HL-60 (cell line): ENCODE measurements around the gene S1PR3.

Experiments used
- DNase-seq, 2 experiments: peaks; one replicate each; pipeline ENCODE4 v3.0.0-alpha.2; 2010 to 2020; ENCODE audit warnings: low read depth in 1 of 2, low spot score in 1 of 2
- H3K27ac ChIP-seq: fragments of 250-450 bp; sonication (Bioruptor Pico); replicated peaks from 2 replicates; pipeline ENCODE4 v1.5.1; 2020; ENCODE audit warnings: mild to moderate bottlenecking, moderate library complexity
- H3K27me3 ChIP-seq: fragments of 250-450 bp; sonication (Bioruptor Pico); 2 replicates; pipeline ENCODE4 v1.5.1; 2021; ENCODE audit warnings: mild to moderate bottlenecking, moderate library complexity; ENCODE audit not compliant: insufficient read depth, poor library complexity, severe bottlenecking
- H3K4me3 ChIP-seq: replicated peaks from 2 replicates; pipeline ENCODE4 v1.5.1; 2011; ENCODE audit warnings: mild to moderate bottlenecking, control low read depth, low read length; ENCODE audit not compliant: insufficient read depth
- CTCF ChIP-seq: IDR thresholded peaks from one replicate; pipeline ENCODE4 v1.5.1; 2011; ENCODE audit warnings: low read length, control low read depth, inconsistent platforms; ENCODE audit not compliant: insufficient read depth
- GABPA ChIP-seq: IDR thresholded peaks from 2 replicates; pipeline ENCODE4 v1.6.1; 2012; ENCODE audit warnings: low read depth
- POLR2AphosphoS5 ChIP-seq: IDR thresholded peaks from 2 replicates; pipeline ENCODE4 v1.6.1; 2012; ENCODE audit warnings: low read depth
- REST ChIP-seq: IDR thresholded peaks from 2 replicates; pipeline ENCODE4 v1.6.1; 2012; ENCODE audit warnings: low read depth; ENCODE audit not compliant: insufficient replicate concordance
- SPI1 ChIP-seq: IDR thresholded peaks from 2 replicates; pipeline ENCODE4 v1.6.1; 2012; ENCODE audit warnings: low read depth, mild to moderate bottlenecking, borderline replicate concordance

The S1PR3 gene

GRCh38 chr9:88987661-88988060 lies 3.6 kb upstream of the S1PR3 start:
- no peak for DNase-seq
- Histone ChIP-seq H3K27ac (peak overlapping the region; percentile 14; the same call in 1 of the 2 replicates), H3K27me3 (no peaks in the 10 kb centered on the region), H3K4me3 (no peak overlapping the region)
- TF ChIP-seq SPI1, result no peak
- no peak for TF ChIP-seq POLR2AphosphoS5
- no peak for TF ChIP-seq CTCF
- no peak for TF ChIP-seq GABPA
- TF ChIP-seq REST, result no peak

GRCh38 chr9:88988796-88989641 lies 2.2 kb upstream of the S1PR3 start:
- TF ChIP-seq SPI1 (peak; percentile 54; the same call in 1 of the 2 replicates), GABPA (no peak)
- no peaks in the 10 kb centered on the region for H3K27me3 ChIP-seq
- peak overlapping the region; percentile 82 for H3K27ac ChIP-seq
- H3K4me3 ChIP-seq, result no peak overlapping the region
- peak; percentile 70 to 72 for DNase-seq

- no peaks in the 10 kb centered on the region for H3K27me3 ChIP-seq
- no peak for DNase-seq
- peak overlapping the region; percentile 82 for H3K27ac ChIP-seq
- TF ChIP-seq SPI1, result no peak
- no peak for TF ChIP-seq GABPA
- no peak for TF ChIP-seq POLR2AphosphoS5
- no peak for TF ChIP-seq CTCF
- no peak for TF ChIP-seq REST
- H3K4me3 ChIP-seq, result no peak overlapping the region
Observed at GRCh38 chr9:88990041-88990728, 1.1 kb upstream of the S1PR3 start.

GRCh38 chr9:88990729-88991065 lies 571 bp upstream of the S1PR3 start:
- no peak for DNase-seq
- peak overlapping the region; percentile 82 for H3K27ac ChIP-seq
- no peaks in the 10 kb centered on the region for H3K27me3 ChIP-seq
- peak overlapping the region; percentile 83; the same call in 1 of the 2 replicates for H3K4me3 ChIP-seq
- no peak for TF ChIP-seq CTCF
- TF ChIP-seq POLR2AphosphoS5, result no peak
